Subcutaneous abdominal adipose tissue (tissue), 5 donors: ENCODE measurements around the gene KTI12.

Experiments used
- H3K27ac ChIP-seq: one replicate; pipeline ENCODE4 v1.7.0; 2013; ENCODE audit warnings: low read depth, mild to moderate bottlenecking, inconsistent platforms, low read length, moderate library complexity
- H3K27me3 ChIP-seq, 5 donors: one replicate each; pipeline ENCODE4 v1.7.0; 2013; ENCODE audit warnings: low read length in 5 of 5, inconsistent platforms in 1 of 5; ENCODE audit not compliant: control insufficient read depth in 5 of 5, insufficient read depth in 4 of 5
- H3K36me3 ChIP-seq, 5 donors: one replicate each; pipeline ENCODE4 v1.7.0; 2013; ENCODE audit warnings: low read length in 5 of 5; ENCODE audit not compliant: control insufficient read depth in 5 of 5, insufficient read depth in 5 of 5
- H3K4me1 ChIP-seq, 5 donors: one replicate each; pipeline ENCODE4 v1.7.0; 2013; ENCODE audit warnings: low read length in 5 of 5, mild to moderate bottlenecking in 3 of 5, moderate library complexity in 1 of 5; ENCODE audit not compliant: control insufficient read depth in 5 of 5, insufficient read depth in 5 of 5
- H3K4me3 ChIP-seq, 5 donors: one replicate each; pipeline ENCODE4 v1.7.0; 2013; ENCODE audit warnings: low read length in 5 of 5, low read depth in 1 of 5
- H3K9ac ChIP-seq, 5 donors: one replicate each; pipeline ENCODE4 v1.7.0; 2013; ENCODE audit warnings: low read length in 5 of 5, mild to moderate bottlenecking in 4 of 5, moderate library complexity in 3 of 5
- H3K9me3 ChIP-seq, 5 donors: one replicate each; pipeline ENCODE4 v1.7.0; 2013; ENCODE audit warnings: low read length in 5 of 5; ENCODE audit not compliant: control insufficient read depth in 5 of 5
- donor health status: healthy.
- donor health status: healthy.
- donor health status: healthy.
- donor health status: healthy.
- donor health status: healthy.

KTI12 gene

GRCh38 chr1:51990478-51990965 lies 43.1 kb downstream of the KTI12 start, which contains the start of gene RAB3B:
Gene RAB3B (minus strand): TSS chr1:51990700. CDS start chr1:51977117, 13,583 bp downstream.
- Histone ChIP-seq H3K27ac (no peak within 1 kb of the TSS), H3K9ac (no peak within 1 kb of the TSS), H3K4me1 (peaks cover 0 to 7% (median 0%) of the 10 kb centered on the region in 5 donors), H3K9me3 (no peaks in the 10 kb centered on the region), H3K27me3 (peaks cover 12 to 43% (median 26%) of the 10 kb centered on the region in 5 donors), H3K36me3 (no peaks in the 10 kb centered on the region), H3K4me3 (peak within 1 kb of the TSS in 3 of 5 donors; percentile 29 to 57 (median 34))

GRCh38 chr1:51989582-51990477 lies 43.8 kb downstream of the KTI12 start:
- no peaks in the 10 kb centered on the region for H3K9me3 ChIP-seq
- peaks cover 0 to 7% (median 0%) of the 10 kb centered on the region in 5 donors for H3K4me1 ChIP-seq
- no peaks in the 10 kb centered on the region for H3K36me3 ChIP-seq
- H3K9ac ChIP-seq = no peak overlapping the region
- H3K27me3 ChIP-seq = peaks cover 12 to 43% (median 25%) of the 10 kb centered on the region in 5 donors
- peak overlapping the region in 3 of 5 donors; percentile 29 to 57 (median 34) for H3K4me3 ChIP-seq
- no peak overlapping the region for H3K27ac ChIP-seq

GRCh38 chr1:51988254-51988653 lies 45.4 kb downstream of the KTI12 start:
- Histone ChIP-seq H3K4me3 (no peak overlapping the region), H3K27ac (no peak overlapping the region), H3K27me3 (peaks cover 8 to 40% (median 21%) of the 10 kb centered on the region in 5 donors), H3K36me3 (no peaks in the 10 kb centered on the region), H3K4me1 (peaks cover 0 to 7% (median 0%) of the 10 kb centered on the region in 5 donors), H3K9ac (no peak overlapping the region), H3K9me3 (no peaks in the 10 kb centered on the region)

- H3K9me3 ChIP-seq = no peaks in the 10 kb centered on the region
- peaks cover 5 to 24% (median 9%) of the 10 kb centered on the region in 5 donors for H3K27me3 ChIP-seq
- H3K9ac ChIP-seq = no peak overlapping the region
- no peak overlapping the region for H3K27ac ChIP-seq
- no peak overlapping the region for H3K4me3 ChIP-seq
- peaks cover 0 to 7% (median 0%) of the 10 kb centered on the region in 5 donors for H3K4me1 ChIP-seq
- H3K36me3 ChIP-seq = no peaks in the 10 kb centered on the region
Measured at GRCh38 chr1:51986718-51987117, 46.9 kb downstream of the KTI12 start.

- Histone ChIP-seq H3K9ac (no peak overlapping the region), H3K4me3 (no peak overlapping the region), H3K9me3 (no peaks in the 10 kb centered on the region), H3K36me3 (no peaks in the 10 kb centered on the region), H3K4me1 (no peaks in the 10 kb centered on the region), H3K27ac (no peak overlapping the region), H3K27me3 (peaks cover 0 to 3% (median 0%) of the 10 kb centered on the region in 5 donors)
Measured at GRCh38 chr1:51982161-51982560, 51.4 kb downstream of the KTI12 start.
